HG03039 (cell line): ENCODE measurements around the gene MB21D2.
"Not testable (repeated sequence)": the region's sequence is repeated elsewhere in the genome, so short reads cannot be mapped to it uniquely, and the experiment has no call there.

Source experiments
- ATAC-seq: cut with Tn5 transposase; IDR thresholded peaks from one replicate; pipeline ENCODE4 v1.9.1; 2021; ENCODE audit warnings: mild to moderate bottlenecking, moderate library complexity; ENCODE audit not compliant: unreplicated experiment

MB21D2 gene

DNA sequence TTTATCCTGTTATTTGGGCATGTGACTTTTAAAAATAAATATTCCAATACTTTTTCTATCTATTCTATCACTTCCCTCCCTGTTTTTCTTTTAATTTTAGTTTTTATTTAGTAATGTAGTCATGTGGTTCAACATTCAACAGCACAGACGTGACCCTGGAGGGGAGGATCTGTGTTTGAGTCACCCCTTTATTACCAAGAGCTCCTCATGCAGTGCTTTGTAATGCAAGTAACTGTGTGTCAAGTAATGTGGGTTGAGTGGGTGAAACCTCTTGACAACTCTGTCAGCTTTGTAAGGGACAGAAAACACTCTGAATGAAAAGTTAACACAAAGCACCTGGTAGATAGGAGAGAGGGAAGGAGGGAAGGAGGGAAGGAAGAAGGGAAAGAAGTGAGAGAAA lies 100.6 kb downstream of the MB21D2 start:
- ATAC-seq = no peak

DNA sequence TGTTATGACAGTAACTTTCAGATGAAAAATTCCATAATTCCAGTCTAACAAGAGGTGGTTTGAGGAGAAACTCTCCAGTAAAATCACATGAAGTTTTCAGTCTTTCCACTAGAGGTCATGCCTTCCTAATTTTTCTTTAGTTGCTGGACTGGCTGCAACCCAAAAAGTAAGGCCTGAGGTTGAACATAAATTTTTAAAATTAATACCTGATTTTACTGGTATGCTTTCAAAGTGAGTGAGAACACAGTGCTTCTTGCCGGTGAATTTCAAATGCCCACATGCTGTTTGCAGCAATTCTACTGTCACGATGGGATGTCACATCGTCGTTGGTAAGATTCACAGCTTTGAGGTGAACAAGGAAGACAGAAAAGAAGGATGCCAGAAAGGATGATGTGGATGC lies 101.3 kb downstream of the MB21D2 start:
- no peak for ATAC-seq

DNA sequence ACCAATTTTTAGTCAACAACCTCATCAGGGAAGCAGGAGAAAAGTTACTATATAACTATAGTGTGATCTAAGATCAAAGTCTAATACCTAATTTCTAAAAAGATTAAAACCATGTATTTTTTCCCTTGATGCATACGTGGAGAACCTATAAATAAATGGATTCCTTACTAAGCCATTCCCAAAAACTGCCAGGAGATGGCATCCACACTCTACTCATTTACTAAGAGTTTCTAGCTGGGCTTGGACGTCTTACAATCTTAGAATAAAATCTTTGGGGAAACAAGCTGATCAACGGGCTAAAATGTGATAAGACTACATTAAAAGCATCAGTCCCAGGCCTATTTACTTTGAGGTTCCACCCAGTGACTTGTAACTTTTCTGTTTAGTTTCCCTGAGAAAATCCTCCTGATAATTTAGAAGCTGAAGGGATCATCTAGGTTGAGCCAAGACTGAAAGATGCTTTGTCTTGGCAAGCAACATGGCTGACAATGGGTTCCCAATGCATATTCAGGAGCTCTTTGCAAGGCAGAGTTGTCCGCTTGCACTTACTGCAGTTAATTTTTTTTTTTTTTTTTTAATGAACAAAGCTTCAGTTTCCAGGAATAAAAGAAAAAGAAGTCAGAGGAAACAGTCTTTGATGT lies 104.8 kb downstream of the MB21D2 start:
- no peak for ATAC-seq

DNA sequence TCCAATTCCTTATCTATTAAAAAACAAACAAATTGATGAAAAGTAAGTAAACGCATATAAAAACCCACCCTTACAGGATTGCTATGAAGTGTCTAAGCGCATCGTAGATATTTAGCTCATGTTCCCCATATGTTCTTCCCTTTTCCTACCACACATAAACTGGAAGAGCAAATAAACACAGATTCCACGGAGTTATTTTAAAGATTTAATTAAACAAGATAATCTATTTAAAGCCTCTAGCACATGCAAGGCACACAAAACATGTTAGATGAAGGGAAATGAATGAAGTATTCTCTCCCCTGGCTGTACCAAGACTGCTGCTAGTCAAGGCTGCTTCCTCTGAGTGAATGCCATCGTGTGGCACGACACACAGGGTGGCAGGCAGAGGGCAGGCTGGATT lies 111.9 kb downstream of the MB21D2 start:
- no peak for ATAC-seq

DNA sequence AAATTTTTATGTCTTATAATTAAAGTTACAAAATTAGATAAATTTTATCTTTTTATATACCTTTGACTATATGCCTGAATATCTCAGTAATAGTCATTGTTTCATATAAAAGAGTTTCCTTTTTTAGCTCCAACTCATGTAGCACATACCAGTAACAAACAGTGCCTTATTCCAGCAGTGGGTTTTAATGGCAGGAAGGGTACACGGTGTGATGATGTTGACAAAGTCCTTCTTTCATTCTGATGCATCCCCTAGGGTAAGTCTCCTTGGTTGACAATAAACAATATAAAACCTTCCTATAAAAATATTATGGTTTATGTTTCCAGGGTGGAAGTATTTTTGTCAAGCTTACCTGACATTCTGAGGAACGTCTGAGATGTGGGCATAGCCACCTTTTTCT lies 113.2 kb downstream of the MB21D2 start:
- no peak for ATAC-seq

DNA sequence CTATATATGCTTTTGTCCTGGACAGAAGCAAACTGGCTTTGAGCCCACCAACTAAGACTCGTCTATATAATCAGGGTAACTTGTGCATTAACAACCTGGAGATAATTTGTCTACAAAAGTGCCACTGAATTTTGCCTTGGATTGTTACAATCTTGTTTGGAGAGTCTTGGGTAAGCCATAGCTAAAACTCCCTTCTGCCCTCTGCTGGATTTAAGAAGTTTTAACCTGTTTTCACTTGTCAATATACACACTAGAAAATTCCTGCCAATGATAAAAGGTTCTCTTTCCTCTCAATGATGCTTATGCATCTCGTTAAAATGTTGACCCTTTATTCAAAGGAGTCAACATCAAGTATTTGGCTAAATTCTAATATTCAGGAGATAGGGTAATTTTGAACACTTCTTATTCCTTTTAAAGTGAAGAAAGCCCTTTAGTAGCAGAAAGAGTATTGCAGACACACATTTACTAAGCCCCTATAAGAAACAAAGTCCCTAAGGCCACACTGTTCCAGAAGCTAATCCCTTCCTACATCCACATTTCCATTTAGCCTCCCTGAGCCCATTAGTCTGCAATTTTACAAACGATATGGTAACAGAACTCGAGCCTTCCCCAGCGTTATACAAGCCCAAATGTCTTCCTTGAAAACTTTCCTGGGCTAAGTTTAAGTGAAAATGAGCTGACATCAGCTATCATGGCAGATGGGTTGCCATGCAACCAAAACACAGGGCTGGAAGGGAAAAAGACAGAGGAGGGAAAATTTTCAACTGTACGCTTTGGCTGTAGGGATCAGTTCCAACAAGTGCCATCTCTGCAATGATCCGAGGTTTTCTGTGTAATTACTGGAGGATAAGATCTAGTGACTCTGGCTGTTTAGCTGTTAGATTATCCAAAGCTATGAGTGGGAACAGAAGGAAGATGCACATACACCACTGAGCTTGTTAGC lies 114.4 kb downstream of the MB21D2 start:
- ATAC-seq = no peak

DNA sequence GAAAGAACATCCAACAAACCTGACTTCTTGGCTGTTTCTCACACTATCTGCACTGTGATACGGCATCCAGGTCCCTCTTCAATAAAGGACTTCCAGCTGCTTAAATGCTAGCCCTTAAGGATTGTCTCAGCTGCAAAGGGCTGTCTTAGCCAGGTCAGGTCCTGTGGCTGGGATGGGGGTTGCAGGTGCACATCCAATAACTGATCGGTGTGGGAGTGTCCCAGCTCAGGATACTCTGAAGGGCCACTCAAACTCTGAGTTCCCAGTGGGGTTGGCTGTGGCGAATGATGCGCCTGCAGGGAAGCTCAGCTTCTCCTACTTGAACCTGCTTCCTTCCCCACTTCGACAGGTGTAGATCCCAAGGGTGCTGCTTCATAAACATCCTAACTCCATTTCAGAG lies 115.7 kb downstream of the MB21D2 start:
- no peak for ATAC-seq

DNA sequence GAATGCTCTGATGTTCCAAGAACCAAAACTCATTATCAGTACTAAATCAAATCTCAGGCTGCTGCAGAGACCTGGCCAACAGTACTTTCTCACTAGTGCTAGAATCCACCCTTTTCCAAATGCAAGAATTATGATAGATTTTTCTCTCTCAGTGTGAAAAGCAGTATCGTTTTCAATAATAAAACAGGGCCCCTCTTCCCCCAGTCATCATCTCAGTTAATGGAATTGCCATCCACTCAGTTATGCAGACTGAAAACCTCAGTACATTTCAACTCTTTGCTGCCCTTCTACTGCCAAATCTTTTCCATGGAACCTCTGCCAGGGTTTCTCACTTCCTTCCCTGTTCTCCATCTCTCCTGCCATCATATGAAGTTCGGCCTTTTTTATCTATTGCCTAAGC lies 117.9 kb downstream of the MB21D2 start:
- no peak for ATAC-seq

DNA sequence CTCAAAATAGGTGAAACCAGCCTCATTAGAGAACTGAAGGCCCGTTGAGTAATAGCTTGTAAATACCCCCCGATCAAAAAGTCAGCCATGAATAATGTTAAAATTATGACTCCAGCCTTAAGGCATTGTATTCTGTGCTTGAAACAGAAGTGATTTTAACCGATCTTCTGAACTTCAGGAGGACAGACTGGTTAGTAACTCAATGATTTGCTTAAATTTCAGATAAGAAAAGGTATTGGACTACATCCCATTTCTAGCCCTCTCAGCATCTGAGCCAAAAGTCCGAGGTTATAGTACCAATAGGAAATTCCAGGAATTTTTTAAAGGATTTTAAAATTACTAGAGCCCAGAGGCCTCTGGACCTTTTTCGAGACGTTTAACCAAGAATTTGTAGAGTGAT lies 122.6 kb downstream of the MB21D2 start:
- no peak for ATAC-seq

DNA sequence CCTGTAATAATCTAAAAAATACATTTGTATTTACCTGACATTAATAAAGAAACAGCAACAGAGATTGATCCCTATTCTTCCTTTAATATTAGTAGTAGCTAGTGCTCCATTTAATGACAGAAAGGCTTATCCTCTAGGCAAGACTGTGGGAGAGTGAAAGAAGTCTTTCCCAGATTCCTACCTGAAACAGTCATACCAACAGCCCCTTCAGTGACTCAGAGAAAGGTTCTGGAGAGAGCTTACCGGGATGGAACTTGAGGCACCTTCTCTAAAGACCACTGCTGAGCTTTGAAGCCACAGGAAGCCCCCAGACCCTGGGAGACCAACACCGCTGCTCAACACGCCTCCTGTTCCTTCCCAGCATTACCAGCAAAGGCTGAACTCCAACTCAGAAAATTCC lies 123.4 kb downstream of the MB21D2 start:
- ATAC-seq = no peak

DNA sequence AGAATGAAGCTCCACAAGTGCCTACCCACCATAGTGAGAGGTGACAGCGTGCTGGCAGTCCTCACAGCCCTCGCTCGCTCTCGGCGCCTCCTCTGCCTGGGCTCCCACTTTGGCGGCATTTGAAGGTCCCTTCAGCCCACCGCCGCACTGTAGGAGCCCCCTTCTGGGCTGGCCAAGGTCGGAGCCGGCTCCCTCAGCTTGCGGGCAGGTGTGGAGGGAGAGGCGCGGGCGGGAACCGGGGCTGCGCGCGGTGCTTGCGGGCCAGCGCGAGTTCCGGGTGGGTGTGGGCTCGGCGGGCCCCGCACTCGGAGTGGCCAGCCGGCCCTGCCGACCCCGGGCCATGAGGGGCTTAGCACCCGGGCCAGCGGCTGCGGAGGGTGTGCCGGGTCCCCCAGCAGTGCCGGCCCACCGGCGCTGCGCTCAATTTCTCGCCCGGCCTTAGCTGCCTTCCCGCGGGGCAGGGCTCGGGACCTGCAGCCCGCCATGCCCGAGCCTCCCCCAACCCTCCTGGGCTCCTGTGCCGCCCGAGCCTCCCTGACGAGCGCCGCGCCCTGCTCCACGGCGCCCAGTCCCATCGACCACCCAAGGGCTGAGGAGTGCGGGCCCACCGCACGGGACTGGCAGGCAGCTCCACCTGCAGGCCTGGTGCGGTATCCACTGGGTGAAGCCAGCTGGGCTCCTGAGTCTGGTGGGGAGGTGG lies 128.7 kb downstream of the MB21D2 start:
- ATAC-seq = not testable (repeated sequence)

DNA sequence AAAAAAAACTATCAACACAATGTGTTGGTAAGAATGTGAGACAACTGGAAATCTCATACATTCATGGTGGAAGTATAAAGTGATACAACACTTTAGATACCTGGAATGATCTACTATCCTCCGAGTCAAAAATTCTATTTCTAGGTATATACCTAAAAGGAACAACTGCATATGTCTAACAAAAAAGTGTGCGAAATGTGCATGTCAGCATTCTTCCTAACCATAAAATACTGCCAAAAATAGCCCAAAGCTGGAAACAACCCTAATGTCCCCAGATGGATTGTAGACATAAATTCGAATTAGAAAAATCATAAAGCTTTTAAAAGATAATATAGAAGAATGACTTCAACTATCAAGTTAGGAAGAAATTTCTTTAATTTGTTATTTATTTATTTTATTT lies 139.1 kb downstream of the MB21D2 start:
- no peak for ATAC-seq

DNA sequence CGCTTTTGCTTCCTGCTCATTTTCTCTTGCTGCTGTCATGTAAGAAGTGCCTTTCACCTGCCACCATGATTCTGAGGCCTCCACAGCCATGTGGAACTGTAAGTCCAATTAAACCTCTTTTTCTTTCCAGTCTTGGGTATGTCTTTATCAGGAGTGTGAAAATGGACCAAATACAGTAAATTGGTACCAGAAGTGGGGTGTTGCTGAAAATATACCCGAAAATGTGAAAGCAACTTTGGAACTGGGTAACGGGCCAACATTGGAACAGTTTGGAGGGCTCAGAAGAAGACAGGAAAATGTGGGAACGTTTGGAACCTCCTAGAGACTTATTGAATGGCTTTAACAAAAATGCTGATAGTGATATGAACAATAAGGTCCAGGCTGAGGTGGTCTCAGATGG lies 143.3 kb downstream of the MB21D2 start:
- ATAC-seq = not testable (repeated sequence)

DNA sequence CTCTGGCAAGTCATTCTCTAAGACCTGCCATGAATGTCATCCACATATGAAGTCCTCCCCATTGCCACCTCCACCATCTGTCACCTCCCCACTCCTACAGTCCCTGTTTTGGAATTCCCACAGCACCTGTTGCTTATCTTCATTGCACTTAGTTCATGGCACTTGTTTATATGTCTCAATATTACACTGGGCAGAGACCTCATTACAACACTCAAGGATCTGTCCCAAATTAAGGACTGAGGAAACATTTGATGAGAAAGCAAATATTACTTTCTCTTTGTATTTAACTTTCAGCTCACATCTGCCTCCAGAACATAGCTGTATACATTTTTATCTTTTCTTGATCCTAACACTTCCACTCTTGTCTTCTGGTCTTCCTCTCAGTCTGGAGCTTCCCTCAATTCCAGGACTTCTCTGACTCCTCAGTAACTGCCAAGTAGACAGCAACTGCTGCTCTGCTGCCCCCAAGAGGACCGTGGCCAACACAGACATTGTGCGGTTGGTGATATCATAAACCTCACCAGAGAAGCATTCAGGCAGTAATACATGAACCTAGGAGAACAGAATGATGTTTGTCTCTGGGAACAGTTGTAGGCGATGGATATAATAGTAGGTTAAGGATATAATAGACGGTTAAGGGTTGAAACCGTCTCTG lies 145.3 kb downstream of the MB21D2 start:
- ATAC-seq = no peak

DNA sequence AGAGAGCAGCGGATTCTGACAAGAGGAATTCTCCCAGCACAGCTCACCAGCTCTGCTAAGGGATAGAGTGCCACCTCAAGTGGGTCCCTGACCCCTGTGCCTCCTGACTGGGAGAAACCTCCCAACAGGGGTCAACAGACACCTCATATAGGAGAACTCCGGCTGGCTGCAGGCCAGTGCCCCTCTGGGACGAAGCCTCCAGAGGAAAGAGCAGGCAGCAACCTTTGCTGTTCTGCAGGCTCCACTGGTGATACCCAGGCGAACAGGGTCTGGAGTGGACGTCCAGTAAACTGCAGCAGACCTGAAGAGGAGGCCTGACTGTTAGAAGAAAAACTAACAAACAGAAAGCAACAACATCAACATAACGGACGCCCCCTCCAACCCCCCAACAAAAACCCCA lies 159.0 kb downstream of the MB21D2 start:
- ATAC-seq = no peak

DNA sequence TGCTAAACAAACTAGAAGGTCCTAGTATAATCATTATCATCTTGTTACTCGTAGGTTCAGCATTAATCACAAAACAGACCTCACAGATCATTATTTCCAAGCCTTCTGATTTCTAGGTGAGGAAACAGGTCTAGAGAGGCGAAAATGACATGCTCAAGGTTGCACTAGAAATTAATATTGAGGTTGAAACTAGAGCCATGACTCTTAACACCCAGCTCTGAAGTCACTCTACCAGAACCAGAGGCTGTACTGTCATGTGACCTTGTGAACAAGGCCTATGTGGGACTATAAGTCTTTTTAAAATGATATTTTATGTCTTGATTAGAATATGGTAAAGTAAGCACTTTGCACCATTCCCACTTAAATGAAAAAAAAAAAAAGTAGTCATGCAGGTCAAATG lies 166.5 kb downstream of the MB21D2 start:
- no peak for ATAC-seq

DNA sequence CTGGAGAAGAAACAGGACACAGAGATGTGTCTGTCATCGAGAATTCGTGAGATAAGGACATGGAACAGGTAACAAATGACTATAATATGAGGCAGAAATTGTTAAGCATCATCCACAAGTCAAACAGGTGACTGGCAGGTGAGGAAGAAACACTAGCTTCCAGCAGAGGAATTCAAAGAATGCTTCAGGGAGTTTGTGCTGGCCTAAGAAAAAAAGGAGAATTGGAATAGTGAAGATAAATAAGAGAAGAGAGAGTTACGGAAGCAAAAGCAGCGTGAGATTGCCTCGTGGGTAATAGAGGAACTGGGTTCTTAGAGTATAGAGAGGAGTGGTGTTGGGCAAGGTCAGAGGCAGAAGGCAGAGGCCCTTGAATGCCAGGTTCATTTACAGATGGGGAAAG lies 167.5 kb downstream of the MB21D2 start:
- ATAC-seq = no peak

DNA sequence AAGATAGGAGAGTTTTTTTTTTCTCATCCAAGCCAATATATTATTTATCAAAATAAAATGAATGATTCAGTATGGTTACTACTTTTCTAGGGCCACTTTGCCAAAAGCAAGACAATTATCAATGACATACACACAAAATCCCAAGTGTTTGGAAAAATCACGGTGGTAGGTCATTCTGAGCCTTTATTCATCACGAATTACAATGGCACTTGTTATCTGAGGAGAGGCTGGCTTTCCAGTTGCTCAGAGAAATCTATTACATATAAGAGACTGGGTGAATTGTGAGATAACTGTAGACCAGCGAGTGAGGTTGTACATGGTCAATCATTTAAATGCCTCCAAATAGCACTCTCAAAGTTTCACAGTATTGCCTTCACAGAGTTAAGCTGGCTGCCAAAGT lies 169.9 kb downstream of the MB21D2 start:
- ATAC-seq = no peak

DNA sequence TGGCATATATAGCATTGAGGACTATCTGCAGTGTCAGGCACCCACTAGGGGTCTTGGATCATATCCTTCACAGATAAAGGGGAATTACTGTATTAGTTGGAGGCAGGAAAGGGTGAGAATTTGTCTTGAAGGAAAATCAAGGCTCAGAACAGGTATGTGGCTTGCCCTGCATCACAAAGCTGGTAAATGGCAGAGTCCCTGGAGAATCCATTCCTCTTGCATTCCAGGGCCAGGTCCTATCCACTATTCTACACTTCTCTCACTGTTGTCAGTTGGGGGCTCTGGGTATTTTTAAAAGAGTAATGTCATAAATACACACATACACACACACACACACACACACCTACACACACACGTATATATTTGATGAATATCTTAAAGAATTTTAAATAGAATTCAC lies 170.5 kb downstream of the MB21D2 start:
- no peak for ATAC-seq
